Skeletal muscle cell (primary cell): ENCODE measurements around the gene WDR55.
"Not testable (repeated sequence)": the region's sequence is repeated elsewhere in the genome, so short reads cannot be mapped to it uniquely, and the experiment has no call there.

Source experiments
- DNase-seq: peaks from one replicate; pipeline ENCODE4 v3.0.0-alpha.2; 2010; ENCODE audit warnings: low read depth
- H3K4me3 ChIP-seq: 2 replicates; pipeline ENCODE4 v1.5.1; 2011; ENCODE audit warnings: low read depth, mild to moderate bottlenecking, control low read depth, low read length, moderate library complexity

Gene WDR55, protein sequence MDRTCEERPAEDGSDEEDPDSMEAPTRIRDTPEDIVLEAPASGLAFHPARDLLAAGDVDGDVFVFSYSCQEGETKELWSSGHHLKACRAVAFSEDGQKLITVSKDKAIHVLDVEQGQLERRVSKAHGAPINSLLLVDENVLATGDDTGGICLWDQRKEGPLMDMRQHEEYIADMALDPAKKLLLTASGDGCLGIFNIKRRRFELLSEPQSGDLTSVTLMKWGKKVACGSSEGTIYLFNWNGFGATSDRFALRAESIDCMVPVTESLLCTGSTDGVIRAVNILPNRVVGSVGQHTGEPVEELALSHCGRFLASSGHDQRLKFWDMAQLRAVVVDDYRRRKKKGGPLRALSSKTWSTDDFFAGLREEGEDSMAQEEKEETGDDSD

DNA sequence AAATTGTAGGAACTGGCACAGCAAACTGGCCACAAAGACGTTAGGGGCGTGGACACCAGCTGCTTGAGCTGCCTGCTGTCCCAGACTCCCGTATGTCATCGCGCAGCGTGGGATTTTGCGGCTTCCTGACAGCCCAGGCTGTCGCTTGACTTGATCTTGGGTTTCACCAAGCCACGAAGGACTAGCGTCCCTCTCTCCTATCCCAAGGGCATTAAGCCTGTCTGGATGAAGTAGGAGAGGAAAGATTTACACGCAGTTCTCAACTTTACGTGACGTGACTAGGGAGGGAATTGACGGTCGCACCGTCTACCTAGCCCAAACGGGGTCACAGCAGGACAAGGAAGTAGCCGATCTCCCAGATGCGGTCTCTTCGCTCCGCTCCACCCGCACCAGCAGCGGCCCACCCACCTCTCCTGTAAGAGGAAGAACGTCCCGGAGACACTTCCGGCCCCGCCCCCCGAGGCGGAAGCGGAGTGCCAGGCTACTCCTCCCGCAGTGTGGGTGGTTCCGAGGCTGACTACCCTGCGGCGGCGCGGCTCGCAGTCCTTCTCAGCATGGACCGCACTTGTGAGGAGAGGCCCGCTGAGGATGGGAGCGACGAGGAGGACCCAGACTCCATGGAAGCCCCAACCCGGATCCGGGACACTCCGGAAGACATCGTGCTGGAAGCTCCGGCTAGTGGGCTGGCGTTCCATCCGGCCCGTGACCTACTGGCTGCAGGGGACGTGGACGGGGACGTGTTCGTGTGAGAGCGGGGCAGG lies at the start of gene WDR55:
WDR55 (plus strand) TSS at position 546 of the 761 bp plus-strand sequence; CDS start at position 555, 9 bp downstream.
- DNase-seq = peak; percentile 69

DNA sequence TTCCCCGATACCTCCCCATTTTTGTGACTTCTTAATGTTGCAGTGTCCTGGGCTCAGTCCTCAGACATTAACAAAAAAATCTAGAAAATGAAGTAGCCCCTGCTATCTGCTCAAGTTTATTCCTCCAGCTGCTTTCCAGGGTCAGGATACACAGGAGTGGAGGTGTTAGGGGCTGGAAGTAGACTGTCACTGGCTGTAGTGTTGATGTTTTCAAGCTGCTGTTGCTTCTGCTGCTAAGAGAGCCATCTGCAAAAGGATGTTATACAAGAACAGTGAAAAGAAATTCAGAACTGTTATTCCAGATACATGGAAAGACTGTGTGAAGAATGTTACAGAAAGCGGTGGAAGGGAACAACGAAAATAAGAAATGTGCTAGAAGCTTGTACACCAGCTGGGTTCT lies 42.4 kb upstream of the WDR55 start:
- no peak for DNase-seq
- H3K4me3 ChIP-seq = no peak overlapping the region

More for the DNA sequence above, at the start of gene WDR55:
- peak within 1 kb of the TSS; percentile 97 for H3K4me3 ChIP-seq

DNA sequence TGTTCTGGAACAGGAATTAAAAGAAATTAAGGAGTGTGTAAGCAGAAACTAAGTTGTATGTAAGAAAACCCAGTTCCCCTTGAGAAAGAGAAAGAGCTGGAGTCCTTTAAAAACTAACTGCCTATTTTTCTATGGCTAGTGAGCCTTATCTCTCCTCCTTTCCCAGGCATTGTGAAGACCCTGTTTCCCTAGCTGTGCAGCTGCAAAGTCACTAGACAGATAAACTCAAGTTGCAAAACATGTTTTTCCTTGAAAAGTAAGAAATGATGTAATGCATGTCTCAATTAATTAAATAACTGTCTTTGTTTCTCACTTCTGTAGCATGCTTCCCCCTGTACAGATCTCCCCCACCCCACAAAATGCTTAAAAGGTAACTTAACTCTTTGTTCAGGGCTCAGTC lies 41.6 kb upstream of the WDR55 start:
- DNase-seq, H3K4me3 ChIP-seq: not testable (repeated sequence)

DNA sequence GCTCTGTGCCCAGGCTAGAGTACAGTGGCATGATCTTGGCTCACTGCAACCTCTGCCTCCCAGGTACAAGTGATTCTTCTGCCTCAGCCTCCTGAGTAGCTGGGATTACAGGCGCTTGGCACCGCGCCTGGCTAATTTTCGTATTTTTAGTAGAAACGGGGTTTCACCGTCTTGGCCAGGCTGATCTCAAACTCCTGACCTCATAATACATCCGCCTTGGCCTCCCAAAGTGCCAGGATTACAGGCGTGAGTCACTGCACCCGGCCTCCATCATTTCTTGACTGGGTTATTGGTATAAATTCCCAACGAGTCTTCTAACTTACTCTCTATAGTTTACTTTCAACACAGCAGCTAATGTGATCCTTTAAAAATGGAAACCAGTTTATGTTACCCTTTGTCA lies 39.8 kb upstream of the WDR55 start:
- not testable (repeated sequence) for H3K4me3 ChIP-seq, DNase-seq

DNA sequence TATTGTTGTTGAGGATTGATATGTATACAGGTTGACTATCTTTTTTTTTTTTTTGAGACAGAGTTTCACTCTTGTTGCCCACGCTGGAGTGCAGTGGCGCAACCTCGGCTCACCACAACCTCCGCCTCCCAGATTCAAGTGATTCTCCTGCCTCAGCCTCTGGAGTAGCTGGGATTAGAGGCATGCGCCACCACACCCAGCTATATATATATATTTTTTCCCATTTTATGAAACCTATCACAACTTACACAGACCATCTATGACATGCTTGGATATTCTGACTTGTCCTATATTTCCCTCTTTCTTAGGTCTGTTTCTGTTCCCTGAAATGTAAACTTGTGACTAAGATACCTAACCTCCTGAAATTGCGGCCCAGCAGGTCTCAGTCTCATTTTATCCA lies 36.7 kb upstream of the WDR55 start:
- no peak overlapping the region for H3K4me3 ChIP-seq
- DNase-seq = no peak

DNA sequence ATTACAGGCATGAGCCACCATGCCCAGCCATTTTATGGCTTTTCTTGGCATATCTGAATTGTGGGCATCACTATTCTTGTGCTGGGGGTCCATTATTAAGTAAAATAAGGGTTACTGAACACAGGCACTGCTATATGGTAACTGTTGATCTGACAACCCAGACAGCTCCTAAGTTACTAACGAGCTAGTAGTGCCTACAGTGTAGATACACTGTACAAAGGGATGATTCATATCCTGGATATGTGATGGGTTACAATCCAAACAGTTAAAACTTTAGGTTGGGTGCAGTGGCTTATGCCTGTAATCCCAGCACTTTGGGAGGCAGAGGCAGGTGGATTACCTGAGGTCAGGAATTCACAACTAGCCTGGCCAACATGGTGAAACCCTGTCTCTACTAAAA lies 36.0 kb upstream of the WDR55 start:
- DNase-seq = no peak
- no peak overlapping the region for H3K4me3 ChIP-seq

DNA sequence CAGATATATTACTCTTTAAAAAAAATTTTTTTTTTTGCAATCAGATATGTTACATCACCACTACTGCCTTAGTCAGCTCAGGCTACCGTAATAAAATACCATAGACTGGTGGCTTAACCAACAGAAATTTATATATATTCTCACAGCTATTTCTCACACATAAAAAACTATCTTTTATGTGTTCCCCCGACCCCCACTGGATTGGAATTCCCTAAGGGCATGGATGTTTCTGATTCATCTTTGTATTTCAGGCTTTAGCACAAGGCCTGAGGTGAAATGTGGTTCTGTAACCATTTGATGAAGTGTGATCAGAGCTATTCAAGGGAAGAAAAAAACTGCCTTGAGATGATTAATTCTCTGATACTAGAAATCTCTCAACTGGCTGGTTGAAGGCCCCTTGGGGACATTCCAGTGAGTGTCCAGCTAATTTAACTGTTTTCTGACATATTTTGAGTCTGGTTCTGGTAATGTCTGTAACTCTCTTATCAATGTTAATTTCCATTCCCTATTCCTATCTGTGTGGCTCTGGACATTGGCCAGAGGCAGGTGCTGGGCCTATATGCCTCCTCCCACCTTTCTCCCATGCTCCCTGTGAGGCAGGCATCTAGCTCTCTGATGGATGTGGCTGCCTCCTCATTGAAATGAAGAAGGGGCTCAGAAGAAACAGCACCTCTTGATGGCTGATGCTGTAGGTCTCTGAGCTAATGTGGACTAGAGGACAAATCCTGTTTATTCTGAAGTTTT lies 34.2 kb upstream of the WDR55 start:
- DNase-seq = no peak
- H3K4me3 ChIP-seq = no peak overlapping the region

DNA sequence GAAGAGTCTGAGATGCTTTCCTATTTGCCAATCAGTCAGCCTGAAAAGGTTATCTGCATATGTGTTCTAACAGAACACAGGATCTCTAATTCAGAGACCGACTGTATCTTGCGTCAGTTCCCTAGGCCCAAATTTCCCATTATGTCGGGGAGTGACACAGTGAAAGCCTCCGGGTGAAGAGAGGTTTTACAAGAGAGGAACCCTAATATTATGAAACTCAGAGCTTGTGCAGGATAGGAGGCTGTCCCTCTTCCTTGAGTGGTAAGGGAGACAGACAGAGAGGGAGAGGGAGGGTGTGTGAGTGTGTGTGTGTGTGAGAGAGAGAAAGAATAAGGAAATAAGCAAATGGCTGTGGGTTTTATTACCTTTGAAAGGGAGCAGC lies 33.7 kb upstream of the WDR55 start:
- H3K4me3 ChIP-seq = no peak overlapping the region
- no peak for DNase-seq

DNA sequence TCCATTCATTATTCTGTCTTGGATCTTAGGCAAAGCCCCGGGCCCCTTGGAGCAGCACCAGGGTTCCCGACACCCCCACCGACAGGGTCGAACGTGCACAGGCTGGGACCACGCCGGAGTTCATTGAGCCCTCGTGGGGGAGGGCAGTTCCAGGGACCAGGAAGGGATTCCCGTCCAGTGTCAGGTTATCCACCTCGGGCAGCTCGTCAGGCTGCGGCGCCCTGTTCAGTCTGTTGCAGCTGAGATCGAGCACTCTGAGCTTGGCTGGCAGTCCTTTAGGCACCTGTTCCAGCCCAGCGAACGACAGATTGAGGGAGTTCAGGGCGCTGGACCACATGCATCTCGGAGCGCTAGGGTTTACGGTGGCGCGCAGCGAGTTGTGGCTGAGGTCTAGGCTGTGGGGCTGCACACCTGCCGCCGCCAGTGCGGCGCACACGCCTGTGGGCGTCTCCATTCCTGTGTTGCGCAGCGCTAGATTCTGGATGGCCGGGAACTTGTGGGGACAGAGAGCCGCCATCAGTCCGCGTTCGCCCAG lies 32.8 kb upstream of the WDR55 start:
- peak overlapping the region; percentile 42 for H3K4me3 ChIP-seq
- no peak for DNase-seq

DNA sequence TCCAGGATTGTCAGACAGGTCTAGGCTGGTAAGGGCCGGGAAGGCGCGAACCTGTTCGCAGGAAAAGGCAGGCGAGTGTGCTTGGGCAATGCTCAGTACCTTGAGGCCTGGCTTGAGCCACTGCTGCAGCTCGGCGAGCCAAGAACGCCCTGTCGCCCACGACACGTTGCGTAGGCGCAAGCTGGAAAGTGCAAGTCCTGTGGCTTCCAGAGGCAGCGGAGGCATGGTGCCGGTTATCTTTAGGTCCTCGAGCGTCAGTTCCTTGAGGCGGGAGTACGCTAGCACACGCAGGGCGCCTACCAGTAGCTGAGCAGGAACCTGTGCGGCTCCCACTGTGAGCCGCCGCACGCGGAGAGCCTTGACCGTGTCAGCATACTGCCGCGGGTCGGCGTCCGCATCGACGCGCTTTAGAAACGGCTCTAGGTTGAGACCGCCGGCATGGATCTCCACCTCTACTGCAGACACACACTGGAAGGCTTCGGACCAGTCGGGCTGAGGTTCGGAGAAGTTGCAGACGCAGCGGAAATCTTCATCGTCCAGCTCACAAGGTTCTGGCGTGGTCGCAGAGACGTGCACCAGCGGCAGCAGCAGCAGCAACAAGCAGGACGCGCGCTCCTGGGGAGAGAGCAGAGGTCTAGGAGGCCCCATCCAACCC lies 32.2 kb upstream of the WDR55 start:
- peak overlapping the region; percentile 42 for H3K4me3 ChIP-seq
- DNase-seq = no peak

DNA sequence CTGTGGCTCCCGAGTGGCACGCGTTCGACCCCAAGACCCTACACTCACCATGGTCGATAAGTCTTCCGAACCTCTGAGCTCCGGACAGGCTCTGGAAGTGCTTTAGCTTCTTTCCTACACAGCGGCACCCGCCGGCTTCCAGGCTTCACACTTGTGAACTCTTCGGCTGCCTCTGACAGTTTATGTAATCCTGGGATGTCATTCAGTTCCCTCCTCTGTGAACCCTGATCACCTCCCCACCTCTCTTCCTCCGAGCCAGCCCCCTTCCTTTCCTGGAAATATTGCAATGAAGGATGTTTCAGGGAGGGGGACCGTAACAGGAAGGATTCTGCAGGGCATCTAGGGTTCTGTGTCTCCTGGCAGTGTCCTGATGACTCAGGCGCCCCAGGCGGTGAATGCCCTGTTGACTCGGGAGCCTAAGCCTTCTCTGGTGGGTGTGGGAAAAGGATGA lies 31.7 kb upstream of the WDR55 start, which contains the start of gene CD14:
CD14 (minus strand) TSS at position 155 of the 451 bp plus-strand sequence; CDS start at position 51, 104 bp downstream.
- peak within 1 kb of the TSS; percentile 42 for H3K4me3 ChIP-seq
- DNase-seq = no peak

DNA sequence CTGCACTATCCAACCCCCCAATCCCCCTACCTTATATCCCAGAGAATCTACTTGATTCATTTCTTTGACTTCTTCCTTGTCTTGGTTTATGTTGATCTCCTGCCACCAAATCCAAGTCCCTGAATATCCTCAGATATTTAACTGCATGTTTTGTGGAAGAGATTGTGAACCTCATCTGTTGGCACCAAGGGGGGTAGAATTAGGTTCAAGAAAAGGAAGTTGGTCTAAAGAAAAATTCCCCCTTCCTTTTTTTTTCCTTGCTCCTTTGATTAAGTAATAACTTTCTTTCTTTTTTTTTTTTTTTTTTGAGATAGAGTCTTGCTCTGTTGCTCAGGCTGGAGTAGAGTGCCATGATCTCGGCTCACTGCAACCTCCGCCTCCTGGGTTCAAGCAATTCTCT lies 31.2 kb upstream of the WDR55 start:
- DNase-seq = no peak
- H3K4me3 ChIP-seq = no peak overlapping the region

DNA sequence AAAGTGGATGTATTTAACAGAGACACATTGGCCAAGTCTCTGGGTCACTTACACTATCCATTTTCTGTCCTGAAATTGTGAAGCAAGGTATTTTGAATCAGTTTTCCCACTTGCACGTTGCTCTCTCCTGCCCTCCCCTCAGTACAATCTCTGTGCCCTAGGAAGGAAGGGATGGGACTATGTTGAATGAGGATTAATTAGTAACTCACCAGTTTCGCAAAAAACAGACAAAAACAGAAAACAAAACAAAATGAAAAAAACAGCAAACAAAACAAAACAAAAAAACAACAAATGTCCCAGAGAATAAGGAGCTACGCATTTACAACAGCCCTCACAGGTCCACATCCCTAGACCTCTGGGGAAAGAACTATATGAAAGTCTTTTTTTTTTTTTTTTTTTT lies 30.6 kb upstream of the WDR55 start:
- no peak for DNase-seq
- no peak overlapping the region for H3K4me3 ChIP-seq

DNA sequence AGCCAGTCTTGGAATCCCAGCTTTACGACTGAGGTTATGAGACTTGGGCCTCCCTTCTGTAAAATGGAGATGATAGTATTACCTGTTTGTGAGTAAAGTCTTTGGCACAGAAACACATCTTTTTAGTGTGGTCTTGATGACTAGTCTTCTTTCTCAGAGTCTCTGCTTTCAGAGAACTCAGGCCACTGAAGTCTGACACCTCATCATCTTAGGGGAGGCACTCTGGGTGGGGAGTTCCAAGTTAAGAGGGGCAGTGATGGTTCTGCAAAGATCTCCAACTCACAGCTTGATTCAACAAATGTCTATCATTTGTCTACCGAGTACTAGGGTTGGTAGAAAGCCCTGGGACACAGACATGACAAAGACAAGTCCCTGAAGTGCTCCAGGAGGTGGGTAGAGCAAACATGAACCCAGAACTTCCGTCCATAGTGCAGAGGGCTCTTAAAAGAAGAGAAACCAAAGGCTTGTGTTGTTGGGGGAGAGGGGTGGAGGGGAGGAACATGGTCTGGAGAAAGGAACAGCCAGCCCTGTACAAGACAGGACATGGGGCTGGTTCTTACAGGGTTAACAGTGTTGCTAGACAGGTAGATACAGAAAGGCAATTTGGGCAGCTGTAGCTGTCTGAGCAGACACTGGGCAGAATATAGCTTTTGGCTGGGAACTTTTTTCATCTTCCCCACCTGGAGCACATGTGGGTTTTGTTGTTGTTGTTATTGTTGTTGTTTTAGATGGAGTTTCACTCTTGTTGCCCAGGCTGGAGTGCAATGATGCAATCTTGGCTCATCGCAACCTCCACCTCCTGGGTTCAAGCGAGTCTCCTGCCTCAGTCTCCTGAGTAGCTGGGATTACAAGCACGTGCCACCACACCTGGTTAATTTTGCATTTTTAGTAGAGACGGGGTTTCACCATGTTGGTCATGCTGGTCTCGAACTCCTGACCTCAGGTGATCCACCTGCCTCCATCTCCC lies 29.1 kb upstream of the WDR55 start:
- no peak for DNase-seq
- H3K4me3 ChIP-seq = no peak overlapping the region

DNA sequence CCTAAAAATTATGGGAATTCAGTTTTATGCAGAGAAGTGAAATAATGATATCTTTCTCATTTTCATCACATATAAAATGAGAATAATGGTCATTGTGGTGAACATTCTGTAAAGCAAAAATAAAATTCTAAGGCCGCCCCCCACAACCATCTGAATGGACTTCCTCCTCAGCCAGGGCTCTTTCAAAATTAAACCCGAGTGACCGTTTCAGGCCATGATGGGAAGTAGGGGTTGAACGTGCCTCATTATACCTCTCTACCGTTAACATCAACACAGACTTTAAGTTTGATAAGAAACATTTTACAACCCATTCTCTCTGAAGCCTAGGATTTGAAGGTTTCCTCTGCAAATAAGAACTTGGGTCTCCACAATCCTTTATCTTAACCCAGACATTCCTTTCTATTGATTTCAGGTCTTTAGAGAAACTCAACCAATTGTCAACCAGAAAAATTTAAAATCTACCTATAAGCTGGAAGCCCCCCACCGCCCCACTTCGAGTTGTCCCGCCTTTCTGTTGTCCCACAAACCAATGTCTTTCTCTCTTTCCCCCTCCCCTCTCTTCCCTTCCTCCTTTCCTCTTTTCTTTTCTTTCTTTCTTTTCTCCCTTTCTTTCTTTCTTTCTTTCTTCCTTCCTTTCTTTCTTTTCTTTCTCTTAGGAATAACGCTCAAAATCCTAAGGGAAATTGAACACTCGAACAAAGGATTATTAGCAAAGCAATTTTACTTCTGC lies 27.2 kb upstream of the WDR55 start:
- no peak for DNase-seq
- no peak overlapping the region for H3K4me3 ChIP-seq

DNA sequence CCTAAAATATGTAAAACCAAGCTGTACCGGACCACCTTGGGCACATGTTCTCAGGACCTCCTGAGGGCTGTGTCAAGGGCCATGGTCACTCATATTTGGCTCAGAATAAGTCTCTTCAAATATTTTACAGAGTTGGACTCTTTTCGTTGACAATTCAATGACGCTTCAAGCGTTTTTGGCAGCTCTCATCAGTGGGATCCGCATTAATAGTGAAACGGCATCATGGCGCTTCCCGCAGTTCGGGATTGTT lies 25.9 kb upstream of the WDR55 start:
- H3K4me3 ChIP-seq = peak overlapping the region; percentile 77

DNA sequence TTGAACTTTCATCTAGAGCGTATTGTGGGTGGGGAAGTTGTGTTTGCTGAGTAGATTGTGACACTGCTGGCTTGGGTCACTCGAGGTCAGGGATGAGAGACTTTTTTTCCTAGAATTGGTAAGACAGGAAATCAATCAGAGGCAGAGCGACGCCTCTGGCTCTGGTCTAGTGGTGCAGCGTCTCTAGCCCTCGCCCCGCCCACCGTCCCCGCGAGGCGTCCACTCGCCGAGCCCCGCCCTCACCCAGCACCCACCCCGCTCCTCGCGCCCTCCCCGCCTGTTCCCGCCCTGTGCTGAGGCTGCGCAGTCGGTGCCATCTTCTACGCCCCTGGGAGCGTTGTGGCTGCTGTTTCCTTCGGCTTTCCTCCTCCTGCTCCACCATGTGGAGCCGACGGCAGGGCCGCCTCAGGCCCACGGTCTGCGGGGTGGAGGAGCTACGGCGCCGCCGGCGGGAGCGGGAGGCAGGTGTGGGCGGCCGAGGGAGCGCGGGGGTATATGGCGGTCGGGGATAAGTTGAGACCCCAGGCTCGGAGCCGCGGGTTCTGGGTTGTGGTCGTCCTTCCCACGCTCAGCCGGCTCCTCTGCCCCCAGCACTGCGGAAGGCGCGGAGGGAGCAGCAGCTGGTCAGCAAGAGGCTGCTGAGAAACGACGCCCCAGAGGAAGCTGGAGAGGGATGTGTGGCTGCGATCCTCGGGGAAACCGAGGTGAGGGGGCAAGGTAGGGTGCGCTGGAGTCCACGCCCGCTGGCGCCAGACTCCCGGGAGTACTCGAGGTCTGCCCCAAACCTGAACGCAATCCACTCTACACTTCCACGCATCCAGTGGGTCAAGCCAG lies 25.3 kb upstream of the WDR55 start, which contains the start of gene TMCO6:
TMCO6 (plus strand) TSS at position 304 of the 834 bp plus-strand sequence; CDS start at position 381, 77 bp downstream.
- DNase-seq = peak; percentile 81
- H3K4me3 ChIP-seq = peak within 1 kb of the TSS; percentile 77

More for the DNA sequence above, 25.9 kb upstream of the WDR55 start:
- DNase-seq = not testable (repeated sequence)
